ENCODE measurements around the gene NHLRC4.

Gene NHLRC4

GRCh38 chr16:578232-578869 is 11.5 kb downstream of the NHLRC4 start:
- ChIA-PET CTCF (interaction anchor here (0.8 kb wide), 1 partner anchor 97 kb away, joined by 4 read pairs; the partner anchor contains the start of gene RHBDL1), POLR2A (no interaction called here)
- H3K4me3 ChIP-seq (ENCODE audit: low read depth, low read length): no peak overlapping the region
- peaks cover 0 to 55% of the 10 kb centered on the region in 2 experiments; a peak in 1 of 3 replicates for H3K36me3 ChIP-seq (ENCODE audit: control insufficient read depth in 2 of 2, insufficient read depth in 1 of 2, low read length in 2 of 2)
- H3K9me3 ChIP-seq (ENCODE audit: control insufficient read depth, insufficient read depth, low read depth, low read length): no peaks in the 10 kb centered on the region
- TF ChIP-seq SCRT2 (tag by site-specific recombination; IDR thresholded peaks at IDR 0.05) (peak; percentile 63), GLIS2 (tag by site-specific recombination; IDR thresholded peaks at IDR 0.05) (0 out of 2 replicates have a peak, but pooled peaks have one; percentile 23), ZNF426 (tag by site-specific recombination; IDR thresholded peaks at IDR 0.05) (no peak), ELK4 (IDR thresholded peaks at IDR 0.05; ENCODE audit: borderline replicate concordance, low read depth, low read length) (no peak), ZBTB6 (tag by site-specific recombination; IDR thresholded peaks at IDR 0.05) (peak; percentile 88), SCRT1 (tag by site-specific recombination; IDR thresholded peaks at IDR 0.05; ENCODE audit: borderline replicate concordance) (0 out of 2 replicates have a peak, but pooled peaks have one; percentile 14)
- TF ChIP-seq, protein P1, sequence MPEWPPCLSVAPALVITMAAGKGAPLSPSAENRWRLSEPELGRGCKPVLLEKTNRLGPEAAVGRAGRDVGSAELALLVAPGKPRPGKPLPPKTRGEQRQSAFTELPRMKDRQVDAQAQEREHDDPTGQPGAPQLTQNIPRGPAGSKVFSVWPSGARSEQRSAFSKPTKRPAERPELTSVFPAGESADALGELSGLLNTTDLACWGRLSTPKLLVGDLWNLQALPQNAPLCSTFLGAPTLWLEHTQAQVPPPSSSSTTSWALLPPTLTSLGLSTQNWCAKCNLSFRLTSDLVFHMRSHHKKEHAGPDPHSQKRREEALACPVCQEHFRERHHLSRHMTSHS (tag by site-specific recombination; IDR thresholded peaks at IDR 0.05): no peak
- TF ChIP-seq, protein P2, sequence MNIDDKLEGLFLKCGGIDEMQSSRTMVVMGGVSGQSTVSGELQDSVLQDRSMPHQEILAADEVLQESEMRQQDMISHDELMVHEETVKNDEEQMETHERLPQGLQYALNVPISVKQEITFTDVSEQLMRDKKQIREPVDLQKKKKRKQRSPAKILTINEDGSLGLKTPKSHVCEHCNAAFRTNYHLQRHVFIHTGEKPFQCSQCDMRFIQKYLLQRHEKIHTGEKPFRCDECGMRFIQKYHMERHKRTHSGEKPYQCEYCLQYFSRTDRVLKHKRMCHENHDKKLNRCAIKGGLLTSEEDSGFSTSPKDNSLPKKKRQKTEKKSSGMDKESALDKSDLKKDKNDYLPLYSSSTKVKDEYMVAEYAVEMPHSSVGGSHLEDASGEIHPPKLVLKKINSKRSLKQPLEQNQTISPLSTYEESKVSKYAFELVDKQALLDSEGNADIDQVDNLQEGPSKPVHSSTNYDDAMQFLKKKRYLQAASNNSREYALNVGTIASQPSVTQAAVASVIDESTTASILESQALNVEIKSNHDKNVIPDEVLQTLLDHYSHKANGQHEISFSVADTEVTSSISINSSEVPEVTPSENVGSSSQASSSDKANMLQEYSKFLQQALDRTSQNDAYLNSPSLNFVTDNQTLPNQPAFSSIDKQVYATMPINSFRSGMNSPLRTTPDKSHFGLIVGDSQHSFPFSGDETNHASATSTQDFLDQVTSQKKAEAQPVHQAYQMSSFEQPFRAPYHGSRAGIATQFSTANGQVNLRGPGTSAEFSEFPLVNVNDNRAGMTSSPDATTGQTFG (tag by site-specific recombination; IDR thresholded peaks at IDR 0.05; ENCODE audit: borderline replicate concordance): 0 out of 2 replicates have a peak, but pooled peaks have one; percentile 8
- TF ChIP-seq, protein P3, sequence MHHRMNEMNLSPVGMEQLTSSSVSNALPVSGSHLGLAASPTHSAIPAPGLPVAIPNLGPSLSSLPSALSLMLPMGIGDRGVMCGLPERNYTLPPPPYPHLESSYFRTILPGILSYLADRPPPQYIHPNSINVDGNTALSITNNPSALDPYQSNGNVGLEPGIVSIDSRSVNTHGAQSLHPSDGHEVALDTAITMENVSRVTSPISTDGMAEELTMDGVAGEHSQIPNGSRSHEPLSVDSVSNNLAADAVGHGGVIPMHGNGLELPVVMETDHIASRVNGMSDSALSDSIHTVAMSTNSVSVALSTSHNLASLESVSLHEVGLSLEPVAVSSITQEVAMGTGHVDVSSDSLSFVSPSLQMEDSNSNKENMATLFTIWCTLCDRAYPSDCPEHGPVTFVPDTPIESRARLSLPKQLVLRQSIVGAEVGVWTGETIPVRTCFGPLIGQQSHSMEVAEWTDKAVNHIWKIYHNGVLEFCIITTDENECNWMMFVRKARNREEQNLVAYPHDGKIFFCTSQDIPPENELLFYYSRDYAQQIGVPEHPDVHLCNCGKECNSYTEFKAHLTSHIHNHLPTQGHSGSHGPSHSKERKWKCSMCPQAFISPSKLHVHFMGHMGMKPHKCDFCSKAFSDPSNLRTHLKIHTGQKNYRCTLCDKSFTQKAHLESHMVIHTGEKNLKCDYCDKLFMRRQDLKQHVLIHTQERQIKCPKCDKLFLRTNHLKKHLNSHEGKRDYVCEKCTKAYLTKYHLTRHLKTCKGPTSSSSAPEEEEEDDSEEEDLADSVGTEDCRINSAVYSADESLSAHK (tag by site-specific recombination; IDR thresholded peaks at IDR 0.05): no peak
- no peaks in the 10 kb centered on the region for H3K4me1 ChIP-seq (ENCODE audit: control insufficient read depth, insufficient read depth, low read length)
- 0 out of 2 replicates have a peak overlapping the region, but pooled peaks have one; percentile 16 for H3K27ac ChIP-seq (ENCODE audit: extremely low read depth, low read depth, low read length)

GRCh38 chr16:578870-579405 is 12.1 kb downstream of the NHLRC4 start:
- ChIA-PET CTCF (interaction anchor here (0.8 kb wide), 1 partner anchor 96 kb away, joined by 4 read pairs; the partner anchor contains the start of gene RHBDL1), POLR2A (interaction anchor here (0.6 kb wide), 1 partner anchor 52 kb away, joined by 3 read pairs; the partner anchor contains the start of gene CAPN15)
- Histone ChIP-seq H3K9me3 (ENCODE audit: control insufficient read depth, insufficient read depth, low read depth, low read length) (no peaks in the 10 kb centered on the region), H3K4me3 (ENCODE audit: low read depth, low read length) (no peak overlapping the region), H3K27ac (ENCODE audit: extremely low read depth, low read depth, low read length) (no peak overlapping the region), H3K4me1 (ENCODE audit: control insufficient read depth, insufficient read depth, low read length) (no peaks in the 10 kb centered on the region), H3K36me3 (ENCODE audit: control insufficient read depth in 2 of 2, insufficient read depth in 1 of 2, low read length in 2 of 2) (peaks cover 0 to 49% of the 10 kb centered on the region in 2 experiments; a peak in 1 of 3 replicates)
- TF ChIP-seq HIC1 (tag by site-specific recombination; IDR thresholded peaks at IDR 0.05) (peak; percentile 86), KLF7 (tag by site-specific recombination; IDR thresholded peaks at IDR 0.05; ENCODE audit: borderline replicate concordance) (peak; percentile 76), SP2 (tag by site-specific recombination; IDR thresholded peaks at IDR 0.05) (peak; percentile 45), ZBTB8A (tag by site-specific recombination; IDR thresholded peaks at IDR 0.05) (peak; percentile 67), KLF9 (tag by site-specific recombination; IDR thresholded peaks at IDR 0.05; ENCODE audit: low read depth) (peak; percentile 78), ZEB2 (tag by site-specific recombination; IDR thresholded peaks at IDR 0.05) (peak; percentile 55; the same call in 1 of the 2 replicates), ZFP37 (tag by site-specific recombination; IDR thresholded peaks at IDR 0.05) (no peak), ZNF76 (tag by site-specific recombination; IDR thresholded peaks at IDR 0.05; ENCODE audit: borderline replicate concordance, low read depth) (peak; percentile 65; the same call in 1 of the 2 replicates), ZNF514 (tag by site-specific recombination; IDR thresholded peaks at IDR 0.05) (no peak), ZNF341 (tag by site-specific recombination; IDR thresholded peaks at IDR 0.05; ENCODE audit: low read depth) (no peak)
- TF ChIP-seq, protein P4, sequence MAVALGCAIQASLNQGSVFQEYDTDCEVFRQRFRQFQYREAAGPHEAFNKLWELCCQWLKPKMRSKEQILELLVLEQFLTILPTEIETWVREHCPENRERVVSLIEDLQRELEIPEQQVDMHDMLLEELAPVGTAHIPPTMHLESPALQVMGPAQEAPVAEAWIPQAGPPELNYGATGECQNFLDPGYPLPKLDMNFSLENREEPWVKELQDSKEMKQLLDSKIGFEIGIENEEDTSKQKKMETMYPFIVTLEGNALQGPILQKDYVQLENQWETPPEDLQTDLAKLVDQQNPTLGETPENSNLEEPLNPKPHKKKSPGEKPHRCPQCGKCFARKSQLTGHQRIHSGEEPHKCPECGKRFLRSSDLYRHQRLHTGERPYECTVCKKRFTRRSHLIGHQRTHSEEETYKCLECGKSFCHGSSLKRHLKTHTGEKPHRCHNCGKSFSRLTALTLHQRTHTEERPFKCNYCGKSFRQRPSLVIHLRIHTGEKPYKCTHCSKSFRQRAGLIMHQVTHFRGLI (tag by site-specific recombination; IDR thresholded peaks at IDR 0.05): peak; percentile 64

Data from HEK293 (cell line).